GM21390 (cell line): Measurements from ENCODE around the gene FCGR3B.
A peak's percentile ranks its signal among the peaks of the same experiment; 100 is the strongest.
"Not testable (repeated sequence)": the region's sequence is repeated elsewhere in the genome, so short reads cannot be mapped to it uniquely, and the experiment has no call there.

ENCODE experiments used
- ATAC-seq: cut with Tn5 transposase; IDR thresholded peaks from one replicate; pipeline ENCODE4 v1.9.1; 2021; ENCODE audit not compliant: unreplicated experiment

Gene FCGR3B

DNA sequence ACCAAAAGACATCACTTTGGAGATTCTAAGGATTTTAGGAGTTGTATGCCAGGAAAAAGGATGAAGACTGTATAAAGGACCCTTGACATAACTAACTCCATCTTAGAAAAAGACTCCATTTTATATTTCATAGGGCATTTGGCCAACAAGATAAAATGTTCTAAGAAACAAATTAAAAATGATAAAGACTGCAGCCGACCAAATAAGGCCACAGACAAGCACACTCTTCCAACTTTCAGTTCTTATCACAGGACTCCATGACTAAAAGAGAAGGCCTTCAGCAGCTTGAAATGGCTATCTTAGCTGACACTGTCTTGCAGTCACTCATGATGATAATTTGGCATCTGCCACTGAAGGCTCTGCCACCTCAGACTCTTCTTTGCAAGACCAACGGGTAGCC lies 8.2 kb upstream of the FCGR3B start:
- not testable (repeated sequence) for ATAC-seq

DNA sequence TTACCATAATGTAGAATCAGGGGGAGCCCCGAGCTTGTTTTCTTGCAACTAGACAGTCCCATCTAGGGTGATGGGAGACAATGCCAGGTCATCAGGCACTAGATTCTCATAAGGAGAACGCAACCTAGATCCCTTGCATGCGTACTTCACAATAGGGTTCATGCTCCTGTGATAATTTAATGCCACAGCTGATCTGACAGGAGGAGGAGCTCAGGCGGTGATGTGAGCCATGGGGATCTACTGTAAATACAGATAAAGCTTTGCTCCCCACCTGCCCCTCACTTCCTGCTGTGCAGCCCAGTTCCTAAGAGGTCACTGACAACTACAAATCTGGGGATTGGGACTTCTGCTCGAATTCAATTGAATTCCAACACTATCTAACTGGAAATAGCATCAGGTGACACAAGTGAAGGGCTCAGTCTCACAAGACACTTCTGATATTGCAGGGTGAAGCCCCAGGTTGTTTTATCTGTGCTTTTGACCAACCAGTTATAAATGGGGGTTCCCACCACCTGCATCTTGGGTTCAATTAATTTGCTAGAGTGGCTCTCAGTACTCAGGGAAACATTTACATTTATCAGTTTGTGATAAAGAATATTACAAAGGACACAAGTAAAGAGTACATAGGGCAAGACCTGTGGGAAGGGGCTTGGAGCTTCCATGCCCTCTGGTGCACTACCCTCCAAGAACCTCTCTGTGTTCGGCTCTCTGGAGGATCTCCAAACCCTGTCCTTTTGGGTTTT lies 7.4 kb upstream of the FCGR3B start:
- not testable (repeated sequence) for ATAC-seq

GRCh38 chr1:161636976-161637375 lies 6.0 kb upstream of the FCGR3B start:
- not testable (repeated sequence) for ATAC-seq

DNA sequence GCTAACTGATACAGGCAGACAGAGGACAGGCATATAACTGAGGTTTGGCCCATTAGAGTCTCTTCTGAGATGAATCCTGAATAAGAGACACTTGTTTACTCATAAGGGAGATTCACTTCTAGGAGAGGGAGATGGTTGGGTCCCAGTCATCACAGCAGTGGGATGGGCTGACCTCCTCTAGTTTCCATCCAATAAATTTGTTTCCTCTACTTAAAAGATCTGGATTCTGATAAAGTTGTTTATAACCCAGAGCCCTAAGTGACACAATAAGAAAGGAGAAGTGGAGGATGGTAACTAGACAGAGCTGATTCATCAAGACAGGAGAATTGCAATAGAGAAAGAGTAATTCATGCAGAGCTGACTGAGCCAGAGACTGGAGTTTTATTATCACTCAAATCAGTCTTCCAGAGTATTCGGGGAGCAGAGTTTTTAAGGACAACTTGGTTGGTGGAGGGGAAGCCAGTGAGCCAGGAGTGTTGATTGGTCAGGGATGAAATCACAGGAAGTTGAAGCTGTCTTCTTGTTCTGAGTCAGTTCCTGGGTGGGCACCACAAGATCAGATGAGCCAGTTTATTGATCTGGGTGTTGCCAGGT lies 5.3 kb upstream of the FCGR3B start:
- ATAC-seq: not testable (repeated sequence)

DNA sequence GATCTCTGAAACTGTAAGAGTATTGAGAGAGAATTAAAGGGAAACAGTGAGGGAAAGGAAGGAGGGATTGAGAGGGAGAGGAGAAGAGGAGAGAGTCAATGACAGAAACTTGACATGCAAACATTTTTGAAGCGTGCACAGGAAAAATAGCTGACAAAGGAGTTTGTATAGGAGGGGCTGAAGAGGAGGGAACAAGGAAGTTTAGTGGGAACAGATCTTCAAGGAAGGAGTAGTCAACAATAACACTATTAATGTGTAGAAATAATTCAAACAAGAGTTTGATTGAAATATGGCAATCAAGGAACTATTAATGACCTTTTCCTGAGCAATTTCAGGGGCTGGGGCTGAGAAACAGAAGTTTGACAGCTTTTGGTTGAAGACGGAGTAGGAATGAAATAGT lies 4.0 kb upstream of the FCGR3B start:
- not testable (repeated sequence) for ATAC-seq

- not testable (repeated sequence) for ATAC-seq
These were observed 741 bp downstream of the FCGR3B start for GRCh38 chr1:161630128-161630742.

- not testable (repeated sequence) for ATAC-seq
These were observed 4.4 kb downstream of the FCGR3B start for GRCh38 chr1:161626445-161627146.

GRCh38 chr1:161624605-161625004 lies 6.4 kb downstream of the FCGR3B start:
- not testable (repeated sequence) for ATAC-seq

GRCh38 chr1:161623401-161624051 lies 7.5 kb downstream of the FCGR3B start:
- peak; percentile 56 for ATAC-seq

- ATAC-seq: not testable (repeated sequence)
These were observed 8.9 kb downstream of the FCGR3B start for GRCh38 chr1:161622054-161622453.

- ATAC-seq: not testable (repeated sequence)
These were observed 9.6 kb downstream of the FCGR3B start for GRCh38 chr1:161621181-161622000.

GRCh38 chr1:161620399-161620798 lies 10.6 kb downstream of the FCGR3B start:
- ATAC-seq: not testable (repeated sequence)

DNA sequence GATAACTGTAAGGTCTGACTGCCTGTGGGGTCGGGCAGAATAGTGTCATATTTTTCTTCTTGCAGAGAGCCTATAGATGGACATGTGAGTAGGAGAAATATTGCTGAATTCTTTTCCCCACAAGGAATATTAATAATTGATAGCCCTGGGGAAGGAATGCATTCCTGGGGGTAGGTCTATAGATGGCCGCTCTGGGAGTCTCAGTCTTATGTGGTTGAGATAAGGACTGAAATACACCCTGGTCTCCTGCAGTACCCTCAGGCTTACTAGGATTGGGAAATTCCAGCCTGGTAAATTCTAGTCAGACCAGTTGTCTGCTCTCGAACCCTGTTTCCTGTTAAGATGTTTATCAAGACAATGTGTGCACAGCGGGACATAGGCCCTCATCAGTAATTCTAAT lies 12.5 kb downstream of the FCGR3B start:
- not testable (repeated sequence) for ATAC-seq

DNA sequence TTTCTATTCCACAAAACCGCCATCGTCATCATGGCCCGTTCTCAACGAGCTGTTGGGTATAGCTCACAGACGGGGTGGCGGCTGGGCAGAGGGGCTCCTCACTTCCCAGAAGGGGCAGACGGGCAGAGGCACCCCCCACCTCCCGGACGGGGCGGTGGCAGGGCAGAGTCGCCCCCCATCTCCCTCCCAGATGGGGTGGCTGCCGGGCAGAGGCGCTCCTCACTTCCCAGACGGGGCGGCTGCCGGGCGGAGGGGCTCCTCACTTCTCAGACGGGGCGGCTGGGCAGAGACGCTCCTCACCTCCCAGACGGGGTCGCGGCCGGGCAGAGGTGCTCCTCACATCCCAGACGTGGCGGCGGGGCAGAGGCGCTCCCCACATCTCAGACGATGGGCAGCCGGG lies 14.6 kb downstream of the FCGR3B start:
- ATAC-seq: not testable (repeated sequence)

GRCh38 chr1:161613142-161613514 lies 17.8 kb downstream of the FCGR3B start:
- not testable (repeated sequence) for ATAC-seq

GRCh38 chr1:161612322-161613141 lies 18.4 kb downstream of the FCGR3B start:
- peak; percentile 94 for ATAC-seq

GRCh38 chr1:161611866-161612321 lies 19.1 kb downstream of the FCGR3B start:
- not testable (repeated sequence) for ATAC-seq

DNA sequence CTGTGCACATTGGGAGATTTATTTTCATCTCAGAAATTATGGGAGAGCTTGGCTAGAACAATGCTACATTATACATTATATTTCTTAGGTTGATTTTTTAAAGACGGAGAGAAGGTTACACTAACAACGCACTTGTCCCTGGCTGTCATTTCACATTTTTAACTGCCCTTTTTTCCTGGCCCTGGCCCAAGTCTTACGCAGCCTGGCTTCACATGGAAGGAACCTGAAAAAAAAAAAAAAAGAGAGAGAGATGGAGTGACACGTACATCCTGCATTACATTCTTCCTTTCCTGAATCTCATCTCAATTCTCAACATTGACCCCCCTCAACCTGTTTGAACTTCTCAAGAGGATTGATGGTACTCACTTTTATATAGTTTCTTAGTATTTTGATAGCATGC lies 20.8 kb downstream of the FCGR3B start:
- not testable (repeated sequence) for ATAC-seq
